MM.1S (cell line): ENCODE data around the gene SLC10A1.

Source experiments
- DNase-seq: peaks from one replicate; pipeline ENCODE4 v3.0.0-alpha.2; 2015
- H2AFZ ChIP-seq: fragments of 300-600 bp; sonication (generic); 2 replicates; pipeline ENCODE4 v1.6.0; 2016; ENCODE audit warnings: antibody characterized with exemption, low read length
- H3F3A ChIP-seq: fragments of 300-600 bp; sonication (generic); 2 replicates; pipeline ENCODE4 v1.6.1; 2016; ENCODE audit warnings: mild to moderate bottlenecking, antibody characterized with exemption, low read length, moderate library complexity, mixed read lengths; ENCODE audit not compliant: insufficient read depth
- H3K27ac ChIP-seq: fragments of 300-600 bp; sonication (generic); 2 replicates; pipeline ENCODE4 v1.5.1; 2016; ENCODE audit warnings: mild to moderate bottlenecking, low read length
- H3K27me3 ChIP-seq: fragments of 300-600 bp; sonication (generic); replicated peaks from 2 replicates; pipeline ENCODE4 v1.6.0; 2016; ENCODE audit warnings: low read length; ENCODE audit not compliant: insufficient read depth
- H3K36me3 ChIP-seq: fragments of 300-600 bp; sonication (generic); replicated peaks from 2 replicates; pipeline ENCODE4 v1.6.1; 2016; ENCODE audit warnings: mild to moderate bottlenecking, low read length, mixed read lengths; ENCODE audit not compliant: insufficient read depth
- H3K4me1 ChIP-seq: fragments of 300-600 bp; sonication (generic); 2 replicates; pipeline ENCODE4 v1.6.1; 2016; ENCODE audit warnings: low read length, mixed read lengths
- H3K4me2 ChIP-seq: fragments of 300-600 bp; sonication (generic); 2 replicates; pipeline ENCODE4 v1.6.0; 2016; ENCODE audit warnings: low read depth, low read length
- H3K4me3 ChIP-seq: fragments of 300-600 bp; sonication (generic); 2 replicates; pipeline ENCODE4 v1.5.1; 2016; ENCODE audit warnings: low read length, mixed read lengths
- H3K79me2 ChIP-seq: fragments of 300-600 bp; sonication (generic); 2 replicates; pipeline ENCODE4 v1.6.1; 2016; ENCODE audit warnings: mixed run types, low read length, mixed read lengths
- H3K9ac ChIP-seq: fragments of 300-600 bp; sonication (generic); 2 replicates; pipeline ENCODE4 v1.6.1; 2016; ENCODE audit warnings: low read length, mixed read lengths
- H3K9me2 ChIP-seq: fragments of 300-600 bp; sonication (generic); replicated peaks from 2 replicates; pipeline ENCODE4 v1.6.1; 2016; ENCODE audit warnings: mild to moderate bottlenecking, low read length, mixed read lengths; ENCODE audit not compliant: insufficient read depth
- H3K9me3 ChIP-seq: fragments of 300-600 bp; sonication (generic); replicated peaks from 2 replicates; pipeline ENCODE4 v1.6.1; 2016; ENCODE audit warnings: mild to moderate bottlenecking, low read length, mixed read lengths; ENCODE audit not compliant: insufficient read depth
- H4K20me1 ChIP-seq: fragments of 300-600 bp; sonication (generic); 2 replicates; pipeline ENCODE4 v1.6.1; 2016; ENCODE audit warnings: mild to moderate bottlenecking, low read length, moderate library complexity, mixed read lengths; ENCODE audit not compliant: insufficient read depth
- CTCF ChIP-seq: fragments of 300-600 bp; sonication (generic); IDR thresholded peaks from 2 replicates; pipeline ENCODE4 v1.5.1; 2016; ENCODE audit warnings: antibody characterized with exemption, low read length, mixed read lengths
- EZH2 ChIP-seq: fragments of 300-600 bp; sonication (generic); optimal IDR thresholded peaks from 2 replicates; pipeline ENCODE3; 2017; ENCODE audit warnings: low read depth, mild to moderate bottlenecking, antibody characterized with exemption, low read length, mixed read lengths
- EZH2phosphoT487 ChIP-seq: fragments of 300-600 bp; sonication (generic); IDR thresholded peaks from 2 replicates; pipeline ENCODE4 v1.6.1; 2018; ENCODE audit warnings: antibody characterized with exemption, low read length

The SLC10A1 gene

GRCh38 chr14:69780092-69780491 is 16.9 kb downstream of the SLC10A1 start:
- H3K9me2 ChIP-seq = no peaks in the 10 kb centered on the region
- no peak overlapping the region for H3K4me2 ChIP-seq
- no peaks in the 10 kb centered on the region for H3K27me3 ChIP-seq
- no peaks in the 10 kb centered on the region for H3F3A ChIP-seq
- no peak for DNase-seq
- H3K27ac ChIP-seq = no peak overlapping the region
- H3K4me3 ChIP-seq = no peak overlapping the region
- no peaks in the 10 kb centered on the region for H3K9me3 ChIP-seq
- H3K9ac ChIP-seq = no peak overlapping the region
- H3K4me1 ChIP-seq = no peaks in the 10 kb centered on the region
- no peaks in the 10 kb centered on the region for H3K36me3 ChIP-seq
- no peak overlapping the region for H2AFZ ChIP-seq
- H4K20me1 ChIP-seq = no peaks in the 10 kb centered on the region
- TF ChIP-seq CTCF = no peak
- no peak for TF ChIP-seq EZH2
- no peak for TF ChIP-seq EZH2phosphoT487
- H3K79me2 ChIP-seq = no peaks in the 10 kb centered on the region

GRCh38 chr14:69779088-69779487 is 18.0 kb downstream of the SLC10A1 start:
- DNase-seq = no peak
- H3K9me2 ChIP-seq = no peaks in the 10 kb centered on the region
- no peak overlapping the region for H3K4me2 ChIP-seq
- TF ChIP-seq EZH2 = no peak
- TF ChIP-seq CTCF = no peak
- no peak for TF ChIP-seq EZH2phosphoT487
- H3K79me2 ChIP-seq = no peaks in the 10 kb centered on the region
- H3K4me1 ChIP-seq = no peaks in the 10 kb centered on the region
- H3K27me3 ChIP-seq = no peaks in the 10 kb centered on the region
- H4K20me1 ChIP-seq = no peaks in the 10 kb centered on the region
- no peaks in the 10 kb centered on the region for H3K36me3 ChIP-seq
- H3K9ac ChIP-seq = no peak overlapping the region
- H3K4me3 ChIP-seq = no peak overlapping the region
- no peaks in the 10 kb centered on the region for H3F3A ChIP-seq
- H2AFZ ChIP-seq = no peak overlapping the region
- H3K27ac ChIP-seq = no peak overlapping the region
- H3K9me3 ChIP-seq = no peaks in the 10 kb centered on the region

- Histone ChIP-seq H3K4me1 (no peaks in the 10 kb centered on the region), H3K9me2 (no peaks in the 10 kb centered on the region), H3K27ac (no peak overlapping the region), H3K36me3 (no peaks in the 10 kb centered on the region), H3K79me2 (no peaks in the 10 kb centered on the region), H3F3A (0 out of 2 replicates have a peak, but pooled peaks cover 2% of the 10 kb centered on the region), H3K4me3 (no peak overlapping the region), H3K4me2 (no peak overlapping the region), H2AFZ (no peak overlapping the region), H4K20me1 (no peaks in the 10 kb centered on the region), H3K9ac (no peak overlapping the region), H3K27me3 (no peaks in the 10 kb centered on the region), H3K9me3 (no peaks in the 10 kb centered on the region)
- DNase-seq = no peak
- TF ChIP-seq EZH2 (no peak), CTCF (no peak), EZH2phosphoT487 (no peak)
Observed at GRCh38 chr14:69776875-69777453, 20.1 kb downstream of the SLC10A1 start.
